Measurements from ENCODE around the gene ITIH4. TPM values are rescaled to one million over a fixed set of nuclear protein-coding genes. Genes with fewer than 3 reads are reported as not detected.

The ITIH4 gene
- total RNA-seq, 4 donors from 2014 or later, result 2.0 to 4.6 (median 2.8) TPM

GRCh38 chr3:52834871-52835501 is 4.5 kb upstream of the ITIH4 start, which contains the start of gene MUSTN1:
MUSTN1 (minus strand) TSS chr3:52835019; CDS start chr3:52834948, 71 bp downstream.
- Histone ChIP-seq H3K36me3 (peaks cover 0 to 48% (median 16%) of the 10 kb centered on the region in 4 donors), H3K9me3 (no peaks in the 10 kb centered on the region), H3K4me1 (peaks cover 34 to 47% (median 42%) of the 10 kb centered on the region in 4 donors), H3K27ac (replicated peaks in 1 of 4) (peak within 1 kb of the TSS; percentile 54 to 67 (median 66)), H3K27me3 (no peaks in the 10 kb centered on the region), H3K4me3 (peak within 1 kb of the TSS; percentile 21 to 47 (median 26))
- WGBS, result 40% methylated on average over 1 of the region's 11 CpGs
- DNase-seq (ENCODE audit: extremely low spot score), result no peak
- TF ChIP-seq POLR2AphosphoS5 (IDR thresholded peaks at IDR 0.05) (peak; percentile 41 to 67), EP300 (IDR thresholded peaks at IDR 0.05) (no peak), POLR2A (IDR thresholded peaks at IDR 0.05; ENCODE audit: low read depth) (peak; percentile 11)
- TF ChIP-seq, protein P1, sequence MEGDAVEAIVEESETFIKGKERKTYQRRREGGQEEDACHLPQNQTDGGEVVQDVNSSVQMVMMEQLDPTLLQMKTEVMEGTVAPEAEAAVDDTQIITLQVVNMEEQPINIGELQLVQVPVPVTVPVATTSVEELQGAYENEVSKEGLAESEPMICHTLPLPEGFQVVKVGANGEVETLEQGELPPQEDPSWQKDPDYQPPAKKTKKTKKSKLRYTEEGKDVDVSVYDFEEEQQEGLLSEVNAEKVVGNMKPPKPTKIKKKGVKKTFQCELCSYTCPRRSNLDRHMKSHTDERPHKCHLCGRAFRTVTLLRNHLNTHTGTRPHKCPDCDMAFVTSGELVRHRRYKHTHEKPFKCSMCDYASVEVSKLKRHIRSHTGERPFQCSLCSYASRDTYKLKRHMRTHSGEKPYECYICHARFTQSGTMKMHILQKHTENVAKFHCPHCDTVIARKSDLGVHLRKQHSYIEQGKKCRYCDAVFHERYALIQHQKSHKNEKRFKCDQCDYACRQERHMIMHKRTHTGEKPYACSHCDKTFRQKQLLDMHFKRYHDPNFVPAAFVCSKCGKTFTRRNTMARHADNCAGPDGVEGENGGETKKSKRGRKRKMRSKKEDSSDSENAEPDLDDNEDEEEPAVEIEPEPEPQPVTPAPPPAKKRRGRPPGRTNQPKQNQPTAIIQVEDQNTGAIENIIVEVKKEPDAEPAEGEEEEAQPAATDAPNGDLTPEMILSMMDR (IDR thresholded peaks at IDR 0.05), result no peak
- intact Hi-C loops (cut with DNase I), result no loop called here

DNA sequence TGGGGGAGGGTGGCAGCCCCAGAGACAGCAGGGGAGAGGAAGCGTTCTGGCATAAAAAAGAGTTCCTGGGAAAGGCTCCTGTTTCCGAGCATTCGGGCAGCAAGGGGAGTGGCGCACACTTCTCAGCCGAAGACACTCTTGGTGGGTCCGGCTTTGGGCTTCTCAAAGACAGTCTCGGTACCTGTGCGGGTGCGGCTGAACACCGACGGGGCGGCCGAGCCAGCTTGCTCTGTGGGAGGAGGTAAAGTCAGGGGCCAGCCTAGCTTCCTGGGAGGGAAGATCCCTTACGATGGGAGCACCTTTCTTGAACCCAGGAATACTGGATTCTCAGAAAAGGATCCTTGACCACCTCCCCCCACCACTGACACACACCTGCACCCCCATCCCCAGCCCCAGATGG is 2.7 kb upstream of the ITIH4 start:
- H3K27me3 ChIP-seq, result no peaks in the 10 kb centered on the region
- no peak for DNase-seq (ENCODE audit: extremely low spot score)
- no peaks in the 10 kb centered on the region for H3K9me3 ChIP-seq
- TF ChIP-seq POLR2A (IDR thresholded peaks at IDR 0.05; ENCODE audit: low read depth), result no peak
- TF ChIP-seq EP300 (IDR thresholded peaks at IDR 0.05), result no peak
- TF ChIP-seq POLR2AphosphoS5 (IDR thresholded peaks at IDR 0.05), result no peak
- TF ChIP-seq, protein P1 (IDR thresholded peaks at IDR 0.05), result no peak
- H3K4me3 ChIP-seq, result no peak overlapping the region
- peaks cover 34 to 47% (median 42%) of the 10 kb centered on the region in 4 donors for H3K4me1 ChIP-seq
- 88% methylated on average over 14 of the region's 14 CpGs for WGBS
- H3K27ac ChIP-seq (replicated peaks in 1 of 4), result no peak overlapping the region
- intact Hi-C loops (cut with DNase I), result no loop called here
- peaks cover 0 to 38% (median 8%) of the 10 kb centered on the region in 4 donors for H3K36me3 ChIP-seq

- Histone ChIP-seq H3K27ac (replicated peaks in 1 of 4) (peak overlapping the region; percentile 32 to 60 (median 54)), H3K4me3 (peak overlapping the region in 1 of 4 donors; percentile 10), H3K9me3 (no peaks in the 10 kb centered on the region), H3K36me3 (peaks cover 0 to 30% (median 8%) of the 10 kb centered on the region in 4 donors), H3K4me1 (peaks cover 31 to 47% (median 42%) of the 10 kb centered on the region in 4 donors), H3K27me3 (no peaks in the 10 kb centered on the region)
- TF ChIP-seq EP300 (IDR thresholded peaks at IDR 0.05), result no peak
- TF ChIP-seq POLR2AphosphoS5 (IDR thresholded peaks at IDR 0.05), result peak in 1 of 2 donors; percentile 40
- TF ChIP-seq, protein P1 (IDR thresholded peaks at IDR 0.05), result no peak
- TF ChIP-seq POLR2A (IDR thresholded peaks at IDR 0.05; ENCODE audit: low read depth), result no peak
- no peak for DNase-seq (ENCODE audit: extremely low spot score)
- 57% methylated on average over 11 of the region's 21 CpGs for WGBS
- intact Hi-C loops (cut with DNase I), result no loop called here
These were observed 1.2 kb upstream of the ITIH4 start for GRCh38 chr3:52831500-52832301.

- TF ChIP-seq POLR2AphosphoS5 (IDR thresholded peaks at IDR 0.05), result no peak
- TF ChIP-seq POLR2A (IDR thresholded peaks at IDR 0.05; ENCODE audit: low read depth), result no peak
- TF ChIP-seq, protein P1 (IDR thresholded peaks at IDR 0.05), result no peak
- no peak for TF ChIP-seq EP300 (IDR thresholded peaks at IDR 0.05)
- Histone ChIP-seq H3K9me3 (no peaks in the 10 kb centered on the region), H3K36me3 (peaks cover 0 to 23% (median 4%) of the 10 kb centered on the region in 4 donors), H3K27ac (replicated peaks in 1 of 4) (no peak overlapping the region), H3K4me3 (no peak overlapping the region), H3K27me3 (no peaks in the 10 kb centered on the region), H3K4me1 (peaks cover 14 to 32% (median 28%) of the 10 kb centered on the region in 4 donors)
- 91% methylated on average over 3 of the region's 10 CpGs for WGBS
- DNase-seq (ENCODE audit: extremely low spot score), result no peak
- intact Hi-C loops (cut with DNase I), result no loop called here
These were observed 487 bp downstream of the ITIH4 start for GRCh38 chr3:52829906-52830463.

All from esophagus muscularis mucosa (tissue), 4 donors.